Caco-2 (cell line): ENCODE results near the gene FAM98A. TPM values are rescaled to one million over a fixed set of nuclear protein-coding genes. Genes with fewer than 3 reads are reported as not detected.

Source experiments
- BruUV-seq: library from RNA; stranded (reverse); fragments of 400-500 nt; replicated peaks from 2 replicates; lab custom pipeline; 2021; lab: Mats Ljungman, UMichigan
- CTCF ChIA-PET: fragments of 300-600 bp; sonication (Branson Sonifier 250); formaldehyde crosslinking; loops from one replicate; lab custom pipeline; 2022; ENCODE audit warnings: antibody characterized with exemption; lab: Charles Lee
- POLR2A ChIA-PET: fragments of 300-600 bp; sonication (Branson Sonifier 250); formaldehyde crosslinking; loops from one replicate; lab custom pipeline; 2022; ENCODE audit warnings: antibody characterized with exemption; lab: Charles Lee
- DNase-seq, 2 experiments: peaks; one replicate each; pipeline versions ENCODE4 v3.0.0 to v3.0.0-alpha.2; 2020 to 2022
- H3K27me3 ChIP-seq: replicated peaks from 2 replicates; pipeline ENCODE4 v1.6.0; 2011; ENCODE audit warnings: low read length; ENCODE audit not compliant: control insufficient read depth, insufficient read depth
- H3K36me3 ChIP-seq: 2 replicates; pipeline ENCODE4 v1.5.1; 2011; ENCODE audit warnings: low read length; ENCODE audit not compliant: control insufficient read depth, insufficient read depth
- H3K4me1 ChIP-seq: fragments of 250-450 bp; sonication (Bioruptor Pico); 2 replicates; pipeline ENCODE4 v1.5.1; 2020; ENCODE audit warnings: mild to moderate bottlenecking
- H3K4me3 ChIP-seq: 2 replicates; pipeline ENCODE4 v1.5.1; 2011; ENCODE audit warnings: low read depth, mild to moderate bottlenecking, control low read depth, low read length
- H3K9me3 ChIP-seq: fragments of 250-450 bp; sonication (Bioruptor Pico); 2 replicates; pipeline ENCODE4 v1.5.1; 2020; ENCODE audit warnings: mild to moderate bottlenecking, moderate library complexity
- H3K27ac Mint-ChIP-seq: one replicate; pipeline ENCODE4 v1.8.0; 2022; ENCODE audit warnings: mixed read lengths; ENCODE audit not compliant: unreplicated experiment
- H3K27me3 Mint-ChIP-seq: one replicate; pipeline ENCODE4 v1.8.0; 2022; ENCODE audit warnings: mixed read lengths; ENCODE audit not compliant: insufficient read depth, unreplicated experiment
- H3K36me3 Mint-ChIP-seq: one replicate; pipeline ENCODE4 v1.8.0; 2022; ENCODE audit warnings: mild to moderate bottlenecking, mixed read lengths; ENCODE audit not compliant: insufficient read depth, unreplicated experiment
- H3K4me1 Mint-ChIP-seq: one replicate; pipeline ENCODE4 v1.8.0; 2022; ENCODE audit warnings: low read depth, mixed read lengths; ENCODE audit not compliant: unreplicated experiment
- H3K4me3 Mint-ChIP-seq: one replicate; pipeline ENCODE4 v1.8.0; 2022; ENCODE audit warnings: mild to moderate bottlenecking, moderate library complexity, mixed read lengths; ENCODE audit not compliant: unreplicated experiment
- H3K9me3 Mint-ChIP-seq: one replicate; pipeline ENCODE4 v1.8.0; 2022; ENCODE audit warnings: mixed read lengths; ENCODE audit not compliant: unreplicated experiment
- intact Hi-C: fragments of 100-400 bp; cut with micrococcal nuclease; formaldehyde crosslinking; loops from one replicate; pipeline ENCODE4 v1.10.0; 2022; ENCODE audit not compliant: unreplicated experiment
- total RNA-seq: library from RNA; stranded (reverse); gene quantifications from 2 replicates; pipeline ENCODE4 v1.2.3, GENCODE V29; 2022
- TF ChIP-seq, protein P1 (sequence below), 2 experiments: fragments of 200-600 bp in 1 of 2; IDR thresholded peaks; 1 replicate in 1 of 2; 2 replicates in 1 of 2; pipeline versions ENCODE4 v1.5.1 to v1.8.0; 2011 to 2022; ENCODE audit warnings: antibody characterized with exemption in 1 of 2, control low read depth in 1 of 2, inconsistent platforms in 1 of 2, low read depth in 1 of 2, low read length in 1 of 2, mild to moderate bottlenecking in 1 of 2, moderate library complexity in 1 of 2; ENCODE audit not compliant: insufficient read depth in 1 of 2, severe bottlenecking in 1 of 2, unreplicated experiment in 1 of 2

The FAM98A gene
- total RNA-seq, 1 experiment from 2014 or later, result 53.9 TPM

GRCh38 chr2:33560017-33560416 lies 39.1 kb downstream of the FAM98A start:
- H3K9me3 Mint-ChIP-seq, result no peaks in the 10 kb centered on the region
- H3K27ac Mint-ChIP-seq, result no peak overlapping the region
- Histone ChIP-seq H3K36me3 (no peaks in the 10 kb centered on the region), H3K9me3 (no peaks in the 10 kb centered on the region), H3K4me1 (no peaks in the 10 kb centered on the region), H3K27me3 (no peaks in the 10 kb centered on the region), H3K4me3 (no peak overlapping the region)
- H3K36me3 Mint-ChIP-seq, result no peaks in the 10 kb centered on the region
- CTCF ChIA-PET, result no interaction called here
- intact Hi-C loops, result no loop called here
- H3K27me3 Mint-ChIP-seq, result no peaks in the 10 kb centered on the region
- TF ChIP-seq, protein P1, sequence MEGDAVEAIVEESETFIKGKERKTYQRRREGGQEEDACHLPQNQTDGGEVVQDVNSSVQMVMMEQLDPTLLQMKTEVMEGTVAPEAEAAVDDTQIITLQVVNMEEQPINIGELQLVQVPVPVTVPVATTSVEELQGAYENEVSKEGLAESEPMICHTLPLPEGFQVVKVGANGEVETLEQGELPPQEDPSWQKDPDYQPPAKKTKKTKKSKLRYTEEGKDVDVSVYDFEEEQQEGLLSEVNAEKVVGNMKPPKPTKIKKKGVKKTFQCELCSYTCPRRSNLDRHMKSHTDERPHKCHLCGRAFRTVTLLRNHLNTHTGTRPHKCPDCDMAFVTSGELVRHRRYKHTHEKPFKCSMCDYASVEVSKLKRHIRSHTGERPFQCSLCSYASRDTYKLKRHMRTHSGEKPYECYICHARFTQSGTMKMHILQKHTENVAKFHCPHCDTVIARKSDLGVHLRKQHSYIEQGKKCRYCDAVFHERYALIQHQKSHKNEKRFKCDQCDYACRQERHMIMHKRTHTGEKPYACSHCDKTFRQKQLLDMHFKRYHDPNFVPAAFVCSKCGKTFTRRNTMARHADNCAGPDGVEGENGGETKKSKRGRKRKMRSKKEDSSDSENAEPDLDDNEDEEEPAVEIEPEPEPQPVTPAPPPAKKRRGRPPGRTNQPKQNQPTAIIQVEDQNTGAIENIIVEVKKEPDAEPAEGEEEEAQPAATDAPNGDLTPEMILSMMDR (IDR thresholded peaks at IDR 0.05; ENCODE audit: insufficient read depth in 1 of 2, low read depth in 1 of 2, low read length in 1 of 2, severe bottlenecking in 1 of 2, unreplicated experiment in 1 of 2), result no peak
- no peaks in the 10 kb centered on the region for H3K4me1 Mint-ChIP-seq
- POLR2A ChIA-PET, result no interaction called here
- DNase-seq, result no peak
- no TSS peak for BruUV-seq
- no peak overlapping the region for H3K4me3 Mint-ChIP-seq

DNA sequence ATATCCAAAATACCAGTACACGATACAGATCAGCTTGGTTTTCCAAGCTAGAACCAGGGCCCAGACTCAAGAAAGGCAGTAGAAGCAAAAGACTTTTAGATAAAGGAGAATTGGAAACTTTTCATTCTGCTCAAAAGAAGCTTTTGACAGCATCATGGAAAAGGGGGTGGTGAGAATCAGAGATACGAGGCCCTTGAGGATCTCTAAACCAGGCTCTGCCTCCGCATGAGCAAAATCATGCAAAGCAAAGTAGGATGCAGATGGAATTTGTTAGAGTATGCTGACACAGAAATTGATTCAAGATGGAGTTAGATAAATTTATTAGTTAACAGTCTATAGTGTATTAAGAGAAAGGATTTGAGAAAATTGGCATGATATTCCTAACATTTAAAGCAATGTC lies 39.8 kb downstream of the FAM98A start:
- no peaks in the 10 kb centered on the region for H3K27me3 ChIP-seq
- intact Hi-C loops, result loop anchor here (5.0 kb wide), 1 partner anchor 82 kb away; the partner anchor contains the start of gene RASGRP3
- H3K27ac Mint-ChIP-seq, result no peak overlapping the region
- no peaks in the 10 kb centered on the region for H3K36me3 Mint-ChIP-seq
- H3K4me1 Mint-ChIP-seq, result no peaks in the 10 kb centered on the region
- no peaks in the 10 kb centered on the region for H3K9me3 Mint-ChIP-seq
- POLR2A ChIA-PET, result no interaction called here
- CTCF ChIA-PET, result no interaction called here
- no peaks in the 10 kb centered on the region for H3K36me3 ChIP-seq
- no peaks in the 10 kb centered on the region for H3K27me3 Mint-ChIP-seq
- no peaks in the 10 kb centered on the region for H3K9me3 ChIP-seq
- TF ChIP-seq, protein P1 (IDR thresholded peaks at IDR 0.05; ENCODE audit: insufficient read depth in 1 of 2, low read depth in 1 of 2, low read length in 1 of 2, severe bottlenecking in 1 of 2, unreplicated experiment in 1 of 2), result no peak
- no peak overlapping the region for H3K4me3 Mint-ChIP-seq
- H3K4me3 ChIP-seq, result no peak overlapping the region
- no peaks in the 10 kb centered on the region for H3K4me1 ChIP-seq
- BruUV-seq, result no TSS peak
- DNase-seq, result no peak

DNA sequence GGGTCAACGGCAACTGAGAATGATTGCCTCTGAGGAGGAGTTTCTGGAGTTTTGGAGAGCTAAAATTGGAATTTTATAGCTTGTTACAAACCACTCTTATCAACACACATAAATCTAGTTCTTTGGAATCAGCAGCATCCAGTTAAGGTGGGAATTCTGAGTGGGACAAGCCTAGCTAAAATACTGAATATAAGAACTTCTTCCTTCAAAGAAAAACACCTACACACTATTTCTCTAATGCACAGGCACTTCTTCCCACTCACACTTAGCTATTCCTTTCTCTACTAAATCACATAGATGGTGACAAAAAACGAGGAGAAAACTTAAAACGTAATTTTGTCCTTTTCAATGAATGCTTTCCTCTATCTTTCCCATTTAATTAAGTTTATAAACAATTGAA lies 43.4 kb downstream of the FAM98A start:
- Mint-ChIP-seq H3K4me3 (no peak overlapping the region), H3K36me3 (no peaks in the 10 kb centered on the region), H3K27me3 (no peaks in the 10 kb centered on the region), H3K4me1 (peaks cover 7% of the 10 kb centered on the region), H3K27ac (no peak overlapping the region), H3K9me3 (no peaks in the 10 kb centered on the region)
- Histone ChIP-seq H3K4me1 (peaks cover 8% of the 10 kb centered on the region), H3K27me3 (no peaks in the 10 kb centered on the region), H3K9me3 (no peaks in the 10 kb centered on the region), H3K4me3 (no peak overlapping the region), H3K36me3 (no peaks in the 10 kb centered on the region)
- TF ChIP-seq, protein P1 (IDR thresholded peaks at IDR 0.05; ENCODE audit: insufficient read depth in 1 of 2, low read depth in 1 of 2, low read length in 1 of 2, severe bottlenecking in 1 of 2, unreplicated experiment in 1 of 2), result no peak
- intact Hi-C loops, result loop anchor here (5.0 kb wide), 1 partner anchor 78 kb away; the partner anchor contains the start of gene RASGRP3
- DNase-seq, result no peak
- BruUV-seq, result no TSS peak
- CTCF ChIA-PET, result interaction anchor here (0.6 to 1.0 kb wide), 2 partner anchors 28 to 783 kb away, joined by 3 read pairs; no protein-coding TSS in a partner anchor
- POLR2A ChIA-PET, result no interaction called here
